SK-N-MC (cell line): Measurements from ENCODE around the gene SLC35F3.

Experiments used
- EZH2 ChIP-seq: fragments of 200-600 bp; sonication (generic); IDR thresholded peaks from one replicate; pipeline ENCODE4 v1.6.1; 2017; ENCODE audit warnings: antibody characterized with exemption
- POLR2AphosphoS5 ChIP-seq: IDR thresholded peaks from 2 replicates; pipeline ENCODE4 v1.6.1; 2012; ENCODE audit warnings: mild to moderate bottlenecking, low read depth, low read length, borderline replicate concordance

- TF ChIP-seq POLR2AphosphoS5, result no peak
- no peak for TF ChIP-seq EZH2
Measured at GRCh38 chr1:234369033-234369430, 464.6 kb downstream of the SLC35F3 start.
